GM12865 (cell line): ENCODE data around the gene WBP1.

ENCODE experiments used
- DNase-seq: peaks from one replicate; pipeline ENCODE4 v3.0.0; 2010; ENCODE audit warnings: low read depth
- H3K4me3 ChIP-seq: 2 replicates; pipeline ENCODE4 v1.5.1; 2011; ENCODE audit warnings: mild to moderate bottlenecking, low read depth, low read length, control low read depth
- TF ChIP-seq, protein P1 (sequence below): IDR thresholded peaks from 2 replicates; pipeline ENCODE4 v1.5.1; 2011; ENCODE audit warnings: low read length, control low read depth, low read depth, inconsistent platforms; ENCODE audit not compliant: insufficient read depth; ENCODE audit errors: missing control alignments

WBP1 gene

DNA sequence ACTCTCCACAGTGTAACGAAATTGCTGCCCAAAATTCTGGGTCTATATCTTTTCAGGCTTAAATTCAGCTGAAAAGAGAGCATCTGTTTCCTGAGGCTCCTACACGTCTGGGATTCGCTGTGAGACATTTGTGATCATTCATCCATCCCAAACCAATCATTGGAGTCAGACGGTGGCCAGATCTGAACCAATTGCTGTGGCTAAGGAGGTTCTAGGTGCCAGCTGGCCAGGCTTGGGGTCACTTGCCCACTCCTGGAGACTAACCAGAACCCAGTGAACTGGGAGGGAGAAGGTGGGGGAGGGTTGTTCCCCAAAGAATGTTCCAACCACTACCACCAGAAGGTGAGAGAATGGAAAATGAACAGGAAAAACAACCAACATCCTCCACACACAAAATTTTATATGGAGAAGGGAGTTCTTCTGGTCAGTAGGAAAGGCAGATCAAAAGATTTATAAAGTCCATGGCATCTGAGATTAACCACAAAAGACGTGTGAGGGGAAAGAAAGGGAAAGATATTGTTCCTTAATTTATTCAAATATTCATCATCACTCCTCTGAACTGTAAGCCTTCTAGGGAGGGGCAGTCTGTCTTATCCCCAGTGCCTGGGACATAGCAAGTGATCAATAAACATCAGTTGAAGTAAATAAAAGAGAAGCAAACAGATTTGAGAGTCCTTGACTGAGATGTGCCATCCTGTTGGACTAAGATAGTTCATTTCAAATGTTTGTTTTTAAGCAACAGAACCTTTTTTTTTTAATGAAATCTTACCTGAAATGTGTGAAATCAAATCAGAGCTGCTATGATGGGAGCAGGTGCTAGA lies 13.5 kb upstream of the WBP1 start:
- DNase-seq = no peak
- TF ChIP-seq, protein P1, sequence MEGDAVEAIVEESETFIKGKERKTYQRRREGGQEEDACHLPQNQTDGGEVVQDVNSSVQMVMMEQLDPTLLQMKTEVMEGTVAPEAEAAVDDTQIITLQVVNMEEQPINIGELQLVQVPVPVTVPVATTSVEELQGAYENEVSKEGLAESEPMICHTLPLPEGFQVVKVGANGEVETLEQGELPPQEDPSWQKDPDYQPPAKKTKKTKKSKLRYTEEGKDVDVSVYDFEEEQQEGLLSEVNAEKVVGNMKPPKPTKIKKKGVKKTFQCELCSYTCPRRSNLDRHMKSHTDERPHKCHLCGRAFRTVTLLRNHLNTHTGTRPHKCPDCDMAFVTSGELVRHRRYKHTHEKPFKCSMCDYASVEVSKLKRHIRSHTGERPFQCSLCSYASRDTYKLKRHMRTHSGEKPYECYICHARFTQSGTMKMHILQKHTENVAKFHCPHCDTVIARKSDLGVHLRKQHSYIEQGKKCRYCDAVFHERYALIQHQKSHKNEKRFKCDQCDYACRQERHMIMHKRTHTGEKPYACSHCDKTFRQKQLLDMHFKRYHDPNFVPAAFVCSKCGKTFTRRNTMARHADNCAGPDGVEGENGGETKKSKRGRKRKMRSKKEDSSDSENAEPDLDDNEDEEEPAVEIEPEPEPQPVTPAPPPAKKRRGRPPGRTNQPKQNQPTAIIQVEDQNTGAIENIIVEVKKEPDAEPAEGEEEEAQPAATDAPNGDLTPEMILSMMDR = no peak
- no peak overlapping the region for H3K4me3 ChIP-seq

DNA sequence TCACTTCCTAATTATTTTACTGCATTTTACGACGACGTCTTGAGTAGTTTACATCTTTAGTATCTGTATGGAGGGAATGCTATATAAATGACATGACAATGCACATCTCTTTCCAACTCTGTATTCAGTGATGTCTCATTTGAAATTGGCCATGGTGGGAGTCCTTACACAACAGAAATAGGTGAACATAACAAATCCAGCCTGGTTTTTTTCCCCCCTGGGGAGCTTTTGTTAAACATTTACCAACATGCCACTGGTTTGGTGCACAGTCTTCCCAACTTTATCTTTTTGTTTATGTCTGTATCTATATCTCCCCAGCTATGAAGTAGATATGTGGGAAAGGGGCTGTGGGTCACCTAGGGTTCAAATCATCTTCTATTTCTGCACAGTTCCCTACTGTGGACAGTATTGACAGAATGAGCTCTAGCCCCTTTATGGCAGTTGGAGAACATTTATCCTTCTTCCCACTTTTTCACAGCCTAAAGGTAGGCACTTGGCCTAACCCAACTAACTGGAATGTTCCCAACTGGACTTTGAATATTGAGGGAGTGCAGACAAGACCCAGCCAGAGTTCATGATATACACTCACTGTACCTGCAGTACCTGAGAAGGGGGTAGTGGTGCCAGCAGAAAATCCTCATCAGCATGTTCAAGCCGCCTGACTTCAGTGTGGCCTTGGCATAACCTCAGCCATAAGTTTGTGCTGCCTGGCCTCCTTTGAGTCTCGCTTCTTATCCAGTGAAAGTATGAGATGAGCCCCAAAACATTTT lies 10.8 kb upstream of the WBP1 start:
- no peak for DNase-seq
- TF ChIP-seq, protein P1 = no peak

DNA sequence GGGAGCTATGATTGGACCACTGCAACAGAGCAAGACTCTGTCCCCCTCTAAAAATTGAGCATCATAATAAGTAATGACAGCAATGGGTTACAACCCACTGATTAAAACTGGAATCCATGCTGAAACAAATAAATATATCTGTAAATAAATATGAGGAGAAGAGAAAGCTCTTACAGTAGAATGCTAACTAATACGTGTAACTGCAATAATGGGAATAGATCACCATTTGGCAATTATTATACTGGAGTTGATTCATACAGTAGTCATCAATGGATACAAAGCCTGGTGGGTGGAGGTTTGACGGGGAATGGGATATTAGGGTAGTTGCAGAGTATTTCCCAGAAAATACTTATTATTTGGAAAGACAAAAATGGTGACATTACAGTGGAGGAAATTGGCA lies 9.5 kb upstream of the WBP1 start:
- TF ChIP-seq, protein P1 = no peak
- DNase-seq = no peak
- H3K4me3 ChIP-seq = no peak overlapping the region

More for the DNA sequence above, 10.8 kb upstream of the WBP1 start:
- no peak overlapping the region for H3K4me3 ChIP-seq

DNA sequence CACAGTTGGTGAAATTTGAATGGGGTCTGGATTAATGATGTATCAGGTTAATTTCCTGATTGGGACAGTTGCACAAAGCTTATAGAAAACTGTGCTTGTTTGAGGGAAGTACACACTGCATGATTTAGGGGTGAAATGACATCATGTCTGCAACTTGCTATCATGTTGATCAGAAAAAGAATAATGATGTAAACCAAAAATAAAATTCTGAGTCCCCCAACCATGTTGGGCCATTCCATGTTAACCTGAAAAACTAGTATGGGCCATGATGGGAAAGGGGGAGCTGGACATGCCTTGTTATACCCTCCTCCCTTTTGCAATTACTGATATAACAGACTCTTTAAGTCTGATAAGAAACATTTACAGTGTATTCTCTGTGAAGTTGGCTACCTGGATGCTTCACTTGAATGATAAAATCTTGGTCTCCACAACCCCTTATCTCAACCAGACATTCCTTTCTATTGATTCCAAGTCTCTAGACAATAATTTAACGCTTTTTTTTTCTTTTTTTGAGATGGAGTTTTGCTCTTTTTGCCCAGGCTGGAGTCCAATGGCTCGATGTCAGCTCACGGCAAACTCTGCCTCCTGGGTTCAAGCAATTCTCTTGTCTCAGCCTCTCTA lies 7.6 kb upstream of the WBP1 start:
- TF ChIP-seq, protein P1 = no peak
- H3K4me3 ChIP-seq = no peak overlapping the region
- DNase-seq = no peak

DNA sequence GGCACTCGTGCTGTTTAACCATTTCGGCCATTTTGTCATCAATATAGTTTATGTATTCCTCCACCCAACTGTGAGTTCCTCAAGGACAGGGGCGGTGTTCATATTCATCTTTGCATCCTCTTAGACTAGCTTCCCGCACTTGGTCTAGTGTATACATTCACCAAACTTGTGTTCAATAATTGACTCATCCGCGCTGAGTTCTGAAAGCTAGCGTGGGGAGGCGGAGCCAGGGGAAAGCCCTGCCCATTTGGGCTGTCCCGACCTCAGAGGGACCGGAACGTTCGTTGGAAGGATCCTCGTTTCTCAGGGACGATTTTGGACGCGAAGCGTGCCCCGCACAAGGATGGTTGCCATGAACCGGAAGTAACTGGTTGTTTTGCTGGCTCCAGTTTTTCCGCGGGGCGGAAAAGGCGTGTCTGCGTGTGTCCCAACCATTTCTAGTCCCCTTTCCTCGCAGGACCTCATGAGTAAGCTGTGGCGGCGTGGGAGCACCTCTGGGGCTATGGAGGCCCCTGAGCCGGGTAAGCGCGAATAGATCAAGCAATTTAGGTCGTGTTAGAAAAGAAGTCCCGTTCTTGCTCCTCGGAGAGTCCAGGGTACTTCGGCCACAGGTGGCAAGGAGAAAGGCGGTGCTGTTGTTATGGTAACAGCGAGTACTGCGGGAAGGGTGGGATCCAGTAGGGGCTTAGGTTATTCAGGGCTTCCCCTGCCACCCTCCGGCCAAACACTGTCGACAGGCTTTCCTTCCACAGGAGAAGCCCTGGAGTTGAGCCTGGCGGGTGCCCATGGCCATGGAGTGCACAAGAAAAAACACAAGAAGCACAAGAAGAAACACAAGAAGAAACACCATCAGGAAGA lies 3.4 kb upstream of the WBP1 start, which contains the start of gene INO80B:
Gene INO80B (plus strand): TSS at position 434 of the 858 bp plus-strand sequence. CDS start 30 bp downstream, at position 464.
- peak within 1 kb of the TSS; percentile 88 for H3K4me3 ChIP-seq
- TF ChIP-seq, protein P1 = no peak
- DNase-seq = peak; percentile 99

DNA sequence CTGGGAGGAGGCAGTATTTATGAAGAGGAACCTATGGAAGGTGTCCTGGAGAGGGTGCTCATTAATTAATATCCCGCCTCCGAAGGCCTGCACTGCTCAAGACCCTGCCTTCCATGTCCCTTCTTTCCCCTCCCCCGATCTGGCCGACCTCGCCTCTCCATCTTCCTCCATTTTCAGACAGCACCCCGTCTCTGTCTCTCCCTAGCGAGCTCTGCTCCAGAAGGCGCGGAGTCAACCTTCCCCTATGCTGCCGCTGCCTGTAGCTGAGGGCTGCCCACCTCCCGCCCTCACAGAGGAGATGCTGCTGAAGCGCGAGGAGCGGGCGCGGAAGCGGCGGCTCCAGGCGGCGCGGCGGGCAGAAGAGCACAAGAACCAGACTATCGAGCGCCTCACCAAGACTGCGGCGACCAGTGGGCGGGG lies 1.1 kb upstream of the WBP1 start:
- DNase-seq = no peak
- H3K4me3 ChIP-seq = peak overlapping the region; percentile 79
- TF ChIP-seq, protein P1 = no peak
